HG02798 (cell line): ENCODE results near the gene PIEZO2.

Source experiments
- ATAC-seq: cut with Tn5 transposase; IDR thresholded peaks from one replicate; pipeline ENCODE4 v1.9.1; 2021; ENCODE audit warnings: mild to moderate bottlenecking; ENCODE audit not compliant: unreplicated experiment, poor library complexity

PIEZO2 gene

GRCh38 chr18:10770264-10770663, 379.1 kb downstream of the PIEZO2 start:
- no peak for ATAC-seq

GRCh38 chr18:10768221-10768620, 381.1 kb downstream of the PIEZO2 start:
- no peak for ATAC-seq

GRCh38 chr18:10767658-10768057, 381.7 kb downstream of the PIEZO2 start:
- no peak for ATAC-seq

GRCh38 chr18:10760986-10761385, 388.4 kb downstream of the PIEZO2 start:
- no peak for ATAC-seq

GRCh38 chr18:10759241-10759640, 390.1 kb downstream of the PIEZO2 start:
- ATAC-seq = no peak

- no peak for ATAC-seq
Observed at GRCh38 chr18:10757946-10758345, 391.4 kb downstream of the PIEZO2 start.

GRCh38 chr18:10757349-10757748, 392.0 kb downstream of the PIEZO2 start:
- ATAC-seq = no peak

GRCh38 chr18:10755855-10756254, 393.5 kb downstream of the PIEZO2 start:
- ATAC-seq = no peak

- ATAC-seq = no peak
Observed at GRCh38 chr18:10754128-10754527, 395.2 kb downstream of the PIEZO2 start.

- no peak for ATAC-seq
Observed at GRCh38 chr18:10752382-10752781, 397.0 kb downstream of the PIEZO2 start.

GRCh38 chr18:10751653-10752052, 397.7 kb downstream of the PIEZO2 start:
- ATAC-seq = no peak

GRCh38 chr18:10750191-10751035, 399.0 kb downstream of the PIEZO2 start:
- no peak for ATAC-seq

GRCh38 chr18:10748641-10749040, 400.7 kb downstream of the PIEZO2 start:
- ATAC-seq = no peak

GRCh38 chr18:10745971-10746370, 403.4 kb downstream of the PIEZO2 start:
- ATAC-seq = no peak

- ATAC-seq = no peak
Observed at GRCh38 chr18:10745219-10745618, 404.1 kb downstream of the PIEZO2 start.

GRCh38 chr18:10743766-10744165, 405.6 kb downstream of the PIEZO2 start:
- no peak for ATAC-seq

GRCh38 chr18:10739152-10739551, 410.2 kb downstream of the PIEZO2 start:
- ATAC-seq = no peak

GRCh38 chr18:10736984-10737383, 412.4 kb downstream of the PIEZO2 start:
- ATAC-seq = no peak

- ATAC-seq = no peak
Observed at GRCh38 chr18:10732990-10733389, 416.4 kb downstream of the PIEZO2 start.

- no peak for ATAC-seq
Observed at GRCh38 chr18:10727477-10727876, 421.9 kb downstream of the PIEZO2 start.

GRCh38 chr18:10726198-10727068, 422.9 kb downstream of the PIEZO2 start:
- no peak for ATAC-seq
